ENCODE measurements around the gene GAL.

DNA sequence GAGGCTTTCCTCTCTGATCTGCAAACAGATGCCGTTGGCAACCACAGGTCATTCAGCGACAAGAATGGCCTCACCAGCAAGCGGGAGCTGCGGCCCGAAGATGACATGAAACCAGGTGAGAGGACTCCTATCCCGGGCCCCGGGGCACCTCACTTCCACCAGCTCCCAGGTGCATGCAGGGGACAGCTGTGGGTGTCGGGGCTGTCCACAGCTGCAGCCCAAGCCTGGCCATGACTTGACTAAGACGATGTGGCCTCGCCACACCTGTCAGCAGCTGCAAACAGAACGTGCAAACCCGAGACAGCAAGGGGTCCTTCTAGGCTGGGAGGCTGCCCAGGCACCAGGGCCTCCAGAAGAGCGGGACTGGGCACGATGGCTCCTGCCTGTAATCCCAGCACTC lies 3.6 kb downstream of the GAL start:
- TF ChIP-seq POLR2A (IDR thresholded peaks at IDR 0.05) = no peak
- no peak for TF ChIP-seq POLR2AphosphoS5 (IDR thresholded peaks at IDR 0.05)
- TF ChIP-seq, protein P1, sequence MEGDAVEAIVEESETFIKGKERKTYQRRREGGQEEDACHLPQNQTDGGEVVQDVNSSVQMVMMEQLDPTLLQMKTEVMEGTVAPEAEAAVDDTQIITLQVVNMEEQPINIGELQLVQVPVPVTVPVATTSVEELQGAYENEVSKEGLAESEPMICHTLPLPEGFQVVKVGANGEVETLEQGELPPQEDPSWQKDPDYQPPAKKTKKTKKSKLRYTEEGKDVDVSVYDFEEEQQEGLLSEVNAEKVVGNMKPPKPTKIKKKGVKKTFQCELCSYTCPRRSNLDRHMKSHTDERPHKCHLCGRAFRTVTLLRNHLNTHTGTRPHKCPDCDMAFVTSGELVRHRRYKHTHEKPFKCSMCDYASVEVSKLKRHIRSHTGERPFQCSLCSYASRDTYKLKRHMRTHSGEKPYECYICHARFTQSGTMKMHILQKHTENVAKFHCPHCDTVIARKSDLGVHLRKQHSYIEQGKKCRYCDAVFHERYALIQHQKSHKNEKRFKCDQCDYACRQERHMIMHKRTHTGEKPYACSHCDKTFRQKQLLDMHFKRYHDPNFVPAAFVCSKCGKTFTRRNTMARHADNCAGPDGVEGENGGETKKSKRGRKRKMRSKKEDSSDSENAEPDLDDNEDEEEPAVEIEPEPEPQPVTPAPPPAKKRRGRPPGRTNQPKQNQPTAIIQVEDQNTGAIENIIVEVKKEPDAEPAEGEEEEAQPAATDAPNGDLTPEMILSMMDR (IDR thresholded peaks at IDR 0.05) = no peak

Data from transverse colon (tissue), 4 donors.